HepG2 (cell line): ENCODE results near the gene EIF2S2. TPM values are rescaled to one million over a fixed set of nuclear protein-coding genes. Genes with fewer than 3 reads are reported as not detected.

ENCODE experiments used
- AGO1 ChIP-seq: fragments of 200-400 bp; formaldehyde crosslinking; IDR thresholded peaks from 2 replicates; pipeline ENCODE4 v1.6.1; 2017; ENCODE audit warnings: mild to moderate bottlenecking, low read depth, low read length, moderate library complexity; ENCODE audit not compliant: poor library complexity, severe bottlenecking
- CAMTA2 ChIP-seq: sonication (generic); formaldehyde crosslinking; IDR thresholded peaks from 2 replicates; pipeline ENCODE4 v1.4.0; 2020; ENCODE audit warnings: mild to moderate bottlenecking, missing genetic modification reagents, borderline replicate concordance
- CBX5 ChIP-seq: sonication (generic); formaldehyde crosslinking; IDR thresholded peaks from 2 replicates; pipeline ENCODE4 v1.4.0; 2020; ENCODE audit warnings: missing genetic modification reagents, borderline replicate concordance
- CCDC6 ChIP-seq: sonication (generic); formaldehyde crosslinking; IDR thresholded peaks from 2 replicates; pipeline ENCODE4 v1.8.1; 2022; ENCODE audit warnings: mild to moderate bottlenecking, missing genetic modification reagents, moderate library complexity
- CREB3 ChIP-seq: sonication (generic); formaldehyde crosslinking; IDR thresholded peaks from 2 replicates; pipeline ENCODE4 v1.5.0; 2020; ENCODE audit warnings: missing genetic modification reagents
- CSRNP1 ChIP-seq: sonication (generic); formaldehyde crosslinking; IDR thresholded peaks from 2 replicates; pipeline ENCODE4 v1.8.1; 2023; ENCODE audit warnings: mild to moderate bottlenecking, missing genetic modification reagents
- DNMT3B ChIP-seq: conservative IDR thresholded peaks from 2 replicates; pipeline ENCODE4 v1.6.1; 2016; ENCODE audit warnings: missing biosample characterization, control low read depth
- ELF1 ChIP-seq: sonication (generic); formaldehyde crosslinking; IDR thresholded peaks from 2 replicates; pipeline ENCODE4 v1.4.0; 2020; ENCODE audit warnings: missing genetic modification reagents
- FOXJ3 ChIP-seq: sonication (generic); formaldehyde crosslinking; IDR thresholded peaks from 2 replicates; pipeline ENCODE4 v1.4.0; 2020; ENCODE audit warnings: missing genetic modification reagents, mild to moderate bottlenecking, borderline replicate concordance
- MYNN ChIP-seq: sonication (generic); formaldehyde crosslinking; IDR thresholded peaks from 2 replicates; pipeline ENCODE4 v1.4.0; 2020; ENCODE audit warnings: mild to moderate bottlenecking, low read depth, missing genetic modification reagents
- MYPOP ChIP-seq: sonication (generic); formaldehyde crosslinking; IDR thresholded peaks from 2 replicates; pipeline ENCODE4 v1.8.1; 2023; ENCODE audit warnings: mild to moderate bottlenecking, moderate library complexity, missing genetic modification reagents
- NFYB ChIP-seq: sonication (generic); formaldehyde crosslinking; IDR thresholded peaks from 2 replicates; pipeline ENCODE4 v1.4.0; 2020; ENCODE audit warnings: missing genetic modification reagents
- PAWR ChIP-seq: sonication (generic); formaldehyde crosslinking; IDR thresholded peaks from 2 replicates; pipeline ENCODE4 v1.4.0; 2020; ENCODE audit warnings: missing genetic modification reagents, mild to moderate bottlenecking, borderline replicate concordance
- PHF5A ChIP-seq: IDR thresholded peaks from one replicate; pipeline ENCODE4 v1.6.1; 2018; ENCODE audit warnings: low read depth, missing genetic modification reagents; ENCODE audit not compliant: unreplicated experiment
- RAD21 ChIP-seq: fragments of 450-650 bp; formaldehyde crosslinking; IDR thresholded peaks from 2 replicates; pipeline ENCODE4 v1.5.0; 2020; ENCODE audit warnings: mild to moderate bottlenecking
- RORA ChIP-seq: sonication (generic); formaldehyde crosslinking; IDR thresholded peaks from 2 replicates; pipeline ENCODE4 v1.5.0; 2020; ENCODE audit warnings: mild to moderate bottlenecking, missing genetic modification reagents, moderate library complexity
- SIX1 ChIP-seq: sonication (generic); formaldehyde crosslinking; IDR thresholded peaks from 2 replicates; pipeline ENCODE4 v1.4.0; 2020; ENCODE audit warnings: missing genetic modification reagents, borderline replicate concordance
- SP5 ChIP-seq: IDR thresholded peaks from 2 replicates; pipeline ENCODE4 v1.6.1; 2016; ENCODE audit warnings: low read depth, borderline replicate concordance
- THYN1 ChIP-seq: sonication (generic); formaldehyde crosslinking; IDR thresholded peaks from 2 replicates; pipeline ENCODE4 v1.8.1; 2023; ENCODE audit warnings: low read depth, mild to moderate bottlenecking, moderate library complexity, missing genetic modification reagents, borderline replicate concordance
- ZFP62 ChIP-seq: sonication (generic); formaldehyde crosslinking; IDR thresholded peaks from 2 replicates; pipeline ENCODE4 v1.4.0; 2020; ENCODE audit warnings: missing genetic modification reagents
- ZNF180 ChIP-seq: sonication (generic); formaldehyde crosslinking; IDR thresholded peaks from 2 replicates; pipeline ENCODE4 v1.4.0; 2020; ENCODE audit warnings: low read depth, missing genetic modification reagents, borderline replicate concordance
- ZNF24 ChIP-seq: fragments of 450-650 bp; IDR thresholded peaks from 2 replicates; pipeline ENCODE4 v1.6.1; 2017; ENCODE audit warnings: antibody characterized with exemption, mild to moderate bottlenecking
- ZNF256 ChIP-seq: sonication (generic); formaldehyde crosslinking; conservative IDR thresholded peaks from 2 replicates; pipeline ENCODE4 v1.4.0; 2020; ENCODE audit warnings: missing genetic modification reagents
- ZNF331 ChIP-seq: sonication (generic); formaldehyde crosslinking; IDR thresholded peaks from 2 replicates; pipeline ENCODE4 v1.4.0; 2020; ENCODE audit warnings: missing genetic modification reagents
- ZNF468 ChIP-seq: sonication (generic); formaldehyde crosslinking; IDR thresholded peaks from 2 replicates; pipeline ENCODE4 v1.8.0; 2022; ENCODE audit warnings: mild to moderate bottlenecking, moderate library complexity, missing genetic modification reagents
- ZNF724P ChIP-seq: sonication (generic); formaldehyde crosslinking; IDR thresholded peaks from 2 replicates; pipeline ENCODE4 v1.8.0; 2022; ENCODE audit warnings: missing genetic modification reagents, borderline replicate concordance
- ZNF83 ChIP-seq: sonication (generic); formaldehyde crosslinking; IDR thresholded peaks from 2 replicates; pipeline ENCODE4 v1.4.0; 2020; ENCODE audit warnings: missing genetic modification reagents, mild to moderate bottlenecking, borderline replicate concordance
- ZNF878 ChIP-seq: sonication (generic); formaldehyde crosslinking; IDR thresholded peaks from 2 replicates; pipeline ENCODE4 v1.8.1; 2023; ENCODE audit warnings: mild to moderate bottlenecking, missing genetic modification reagents, moderate library complexity
- polyA plus RNA-seq, 8 experiments: library from polyadenylated mRNA; depleted of rRNA in 3 of 8; stranded (reverse) in 7 of 8; unstranded in 1 of 8; fragments of >200 nt; fragmentation: Illumina TruSeq in 4 of 8; extraction: Trizol in 4 of 8; gene quantifications; 2 replicates each; pipeline versions ENCODE4 v1.2.1 to v1.2.3, GENCODE V29; 2011 to 2016; ENCODE audit warnings: low read depth in 4 of 8, missing spikeins in 1 of 8, mixed read lengths in 1 of 8; ENCODE audit not compliant: insufficient read depth in 1 of 8
- total RNA-seq, 5 experiments: library from RNA; depleted of rRNA; stranded (reverse); fragments of >200 nt; fragmentation: Illumina TruSeq; extraction: Trizol; gene quantifications; 2 replicates each; pipeline ENCODE4 v1.2.3, GENCODE V29; 2016; ENCODE audit warnings: low read depth in 1 of 5

The EIF2S2 gene
- total and polyA plus RNA-seq, 2 of the 13 experiments (the other 11 are each of a cell fraction or from before 2014, with no cell fraction given): 126 to 213 TPM

DNA sequence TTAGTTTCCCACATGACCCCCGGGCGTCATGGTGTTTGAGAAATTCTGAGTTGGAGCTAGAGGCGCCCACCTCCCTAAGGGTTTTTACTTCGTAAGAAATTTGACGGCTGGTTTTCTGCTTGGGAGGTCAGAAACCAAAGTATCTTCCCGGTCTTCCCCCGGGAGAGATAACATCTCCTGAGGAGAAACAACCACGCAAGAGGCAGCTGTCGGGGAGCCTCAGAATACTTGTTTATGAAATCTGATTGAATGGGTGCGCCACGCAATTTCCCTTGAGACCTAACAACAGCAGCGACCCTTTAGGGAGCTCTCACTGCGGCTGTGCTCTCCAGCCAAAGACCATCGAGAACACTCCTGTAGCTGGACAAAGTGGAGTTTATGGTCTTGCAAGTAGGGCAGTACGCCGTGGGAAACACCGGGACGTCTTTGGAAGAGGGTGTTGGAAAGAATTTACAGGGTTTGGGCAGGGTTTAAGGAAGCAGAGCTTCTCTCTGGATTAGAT is 608 bp upstream of the EIF2S2 start (continued):
- TF ChIP-seq ZNF468: peak; percentile 66; the same call in 1 of the 2 replicates
- no peak for TF ChIP-seq THYN1
- 0 out of 2 replicates have a peak, but pooled peaks have one; percentile 12 for TF ChIP-seq ZNF878 (CRISPR knock-in tag)
- peak; percentile 41; the same call in 1 of the 2 replicates for TF ChIP-seq ZNF24
- TF ChIP-seq AGO1: no peak
- TF ChIP-seq MYPOP: peak; percentile 17; the same call in 1 of the 2 replicates
- TF ChIP-seq CSRNP1: no peak
- no peak for TF ChIP-seq NFYB (CRISPR knock-in tag)
- 0 out of 2 replicates have a peak, but pooled peaks have one; percentile 7 for TF ChIP-seq DNMT3B (CRISPR knock-in tag)
- TF ChIP-seq ZNF256 (CRISPR knock-in tag): peak; percentile 70; the same call in 1 of the 2 replicates
- TF ChIP-seq CREB3 (CRISPR knock-in tag): peak; percentile 14
- peak; percentile 1; the same call in 1 of the 2 replicates for TF ChIP-seq ZNF724P (CRISPR knock-in tag)
- 0 out of 2 replicates have a peak, but pooled peaks have one; percentile 6 for TF ChIP-seq ZFP62 (CRISPR knock-in tag)
- 0 out of 2 replicates have a peak, but pooled peaks have one; percentile 0 for TF ChIP-seq SP5 (CRISPR knock-in tag)
- TF ChIP-seq RORA (CRISPR knock-in tag): no peak
- 0 out of 2 replicates have a peak, but pooled peaks have one; percentile 68 for TF ChIP-seq ZNF180 (CRISPR knock-in tag)
- peak; percentile 79 for TF ChIP-seq FOXJ3 (CRISPR knock-in tag)
- no peak for TF ChIP-seq PAWR (CRISPR knock-in tag)
- TF ChIP-seq MYNN (CRISPR knock-in tag): 0 out of 2 replicates have a peak, but pooled peaks have one; percentile 7
- TF ChIP-seq PHF5A: no peak
- TF ChIP-seq RAD21 (CRISPR knock-in tag): peak; percentile 42; the same call in 1 of the 2 replicates
- TF ChIP-seq CCDC6 (CRISPR knock-in tag): peak; percentile 4; the same call in 1 of the 2 replicates
- TF ChIP-seq CAMTA2 (CRISPR knock-in tag): 0 out of 2 replicates have a peak, but pooled peaks have one; percentile 3
- no peak for TF ChIP-seq ZNF83 (CRISPR knock-in tag)
- TF ChIP-seq CBX5 (CRISPR knock-in tag): no peak
- no peak for TF ChIP-seq ZNF331
- 0 out of 2 replicates have a peak, but pooled peaks have one; percentile 2 for TF ChIP-seq ELF1 (CRISPR knock-in tag)
- no peak for TF ChIP-seq SIX1 (CRISPR knock-in tag)
